AG10803 (cell line): ENCODE data around the gene SLX4IP.

ENCODE experiments used
- DNase-seq: peaks from one replicate; pipeline ENCODE4 v3.0.0; 2010; ENCODE audit warnings: low read depth
- H3K4me3 ChIP-seq: 2 replicates; pipeline ENCODE4 v1.5.1; 2011; ENCODE audit warnings: mild to moderate bottlenecking, low read length, control low read depth
- CTCF ChIP-seq: conservative IDR thresholded peaks from 2 replicates; pipeline ENCODE4 v1.5.1; 2011; ENCODE audit warnings: mild to moderate bottlenecking, low read length, control low read depth, inconsistent platforms

Gene SLX4IP

DNA sequence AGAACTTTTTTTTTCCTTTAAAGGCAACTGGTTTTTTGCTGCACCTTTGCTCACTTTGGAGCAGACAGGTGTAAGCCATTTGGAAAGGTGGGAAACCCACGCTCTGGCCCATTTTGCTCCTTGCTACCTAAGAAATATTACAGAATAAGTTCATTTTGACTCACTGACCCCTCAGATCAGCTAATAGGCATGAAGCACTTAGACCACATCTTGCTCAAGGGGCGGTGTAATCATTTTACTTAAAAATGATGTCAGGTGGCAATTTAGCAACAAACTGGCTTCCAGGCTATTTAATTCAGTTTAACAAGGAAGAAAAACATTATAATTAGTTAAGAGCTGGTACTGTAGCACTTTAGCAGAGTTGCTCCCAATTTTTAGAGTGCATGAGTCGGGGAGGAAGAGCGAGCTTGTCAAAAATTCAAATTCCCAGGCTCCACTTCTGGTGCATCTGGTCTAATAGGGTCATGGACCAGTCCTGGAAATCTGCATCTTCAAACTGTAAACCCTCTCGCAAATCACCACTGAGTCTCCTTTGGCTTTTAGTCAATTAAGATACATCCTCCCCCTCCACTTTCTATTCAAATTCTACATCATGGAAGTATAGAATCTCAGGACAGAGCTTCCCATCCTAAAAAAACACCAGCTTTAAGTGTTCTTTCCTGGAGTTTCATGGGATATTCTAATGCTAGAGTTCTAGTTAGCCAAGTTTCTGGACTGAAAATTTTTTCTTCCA is 200.5 kb downstream of the SLX4IP start:
- DNase-seq = no peak
- no peak overlapping the region for H3K4me3 ChIP-seq
- TF ChIP-seq CTCF = no peak

GRCh38 chr20:10636326-10636818 is 201.3 kb downstream of the SLX4IP start:
- DNase-seq = peak; percentile 48
- H3K4me3 ChIP-seq = no peak overlapping the region
- no peak for TF ChIP-seq CTCF

DNA sequence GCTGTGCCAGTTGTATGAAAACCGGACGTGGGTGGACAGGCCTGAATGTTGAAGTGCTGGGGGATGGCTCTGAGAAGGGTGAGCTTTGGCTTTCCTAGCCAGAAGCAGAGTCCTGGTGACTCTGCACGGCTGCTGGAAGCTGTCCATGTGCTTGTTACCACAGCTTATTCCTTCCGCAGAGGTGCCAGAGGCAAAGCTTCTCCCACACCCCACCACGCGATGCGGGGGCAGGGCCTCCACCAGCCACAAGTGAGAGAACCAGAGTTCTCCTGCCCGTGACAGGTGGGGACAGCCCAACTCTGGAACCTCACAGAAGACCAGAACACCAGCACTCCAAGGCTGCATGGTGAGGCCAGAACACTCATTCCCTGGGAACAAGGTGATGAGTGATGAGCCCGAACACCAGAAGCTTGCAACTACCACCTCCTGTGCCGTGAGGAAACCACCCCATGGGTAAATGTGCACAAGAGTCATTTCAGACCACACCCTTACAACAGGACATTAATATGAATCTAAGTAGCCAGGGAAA is 202.0 kb downstream of the SLX4IP start:
- TF ChIP-seq CTCF = no peak
- DNase-seq = peak; percentile 65
- H3K4me3 ChIP-seq = no peak overlapping the region

DNA sequence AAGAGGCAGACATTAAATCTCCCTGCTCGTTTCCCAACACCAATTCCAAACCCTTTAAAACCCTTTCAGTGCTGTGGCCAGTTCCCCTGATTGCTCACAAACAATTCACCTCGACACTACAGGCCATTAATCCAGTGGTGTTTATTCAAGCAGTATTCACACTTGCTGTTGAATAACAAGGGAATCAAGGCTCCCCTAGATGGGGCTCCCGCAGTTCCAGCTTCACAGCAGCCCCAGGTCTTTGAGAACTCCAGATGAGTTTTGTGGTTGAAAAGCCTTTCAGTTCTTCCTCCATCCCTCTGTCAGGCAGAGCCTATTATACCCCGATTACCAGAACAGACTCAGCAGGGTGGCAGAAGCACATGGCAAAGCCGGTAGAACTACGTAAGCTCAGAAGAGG is 202.5 kb downstream of the SLX4IP start:
- DNase-seq = no peak
- TF ChIP-seq CTCF = no peak
- no peak overlapping the region for H3K4me3 ChIP-seq

- H3K4me3 ChIP-seq = no peak overlapping the region
- no peak for DNase-seq
- no peak for TF ChIP-seq CTCF
Measured at GRCh38 chr20:10639077-10639736, 204.1 kb downstream of the SLX4IP start.

GRCh38 chr20:10639737-10640556 is 204.8 kb downstream of the SLX4IP start:
- no peak overlapping the region for H3K4me3 ChIP-seq
- no peak for DNase-seq
- TF ChIP-seq CTCF = no peak
